Stimulated activated CD8-positive, alpha-beta memory T cell treated with anti-CD3 and anti-CD28 coated beads, Interleukin-12 subunit alpha, Interleukin-12 subunit beta, amount 100 ng/mL, for 24 hours (primary cell): ENCODE data around the gene MGAT4C.
"Not testable (repeated sequence)": the region's sequence is repeated elsewhere in the genome, so short reads cannot be mapped to it uniquely, and the experiment has no call there.

Experiments
- DNase-seq: peaks from one replicate; pipeline ENCODE4 v3.0.0-alpha.2; 2020; ENCODE audit errors: extremely low read depth

The MGAT4C gene

DNA sequence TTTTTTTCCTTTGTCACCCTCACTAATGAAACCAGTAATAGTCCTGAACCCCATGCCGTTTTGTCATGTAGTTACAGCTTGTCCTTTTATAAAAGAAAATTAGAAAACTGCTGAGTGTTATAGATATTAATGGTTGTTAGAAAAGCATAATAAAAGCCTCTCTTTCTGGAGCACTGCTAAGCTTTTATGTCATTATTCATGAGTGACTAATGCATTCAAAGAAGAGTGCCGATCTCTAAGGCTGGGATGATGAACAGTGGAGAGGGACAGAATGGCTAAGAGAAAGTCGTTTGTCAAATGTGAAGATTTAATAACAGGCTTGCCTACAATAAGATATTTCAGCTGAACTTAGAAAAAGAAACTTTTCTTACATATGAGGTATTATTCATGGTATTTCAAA, 121.6 kb downstream of the MGAT4C start:
- DNase-seq: no peak

DNA sequence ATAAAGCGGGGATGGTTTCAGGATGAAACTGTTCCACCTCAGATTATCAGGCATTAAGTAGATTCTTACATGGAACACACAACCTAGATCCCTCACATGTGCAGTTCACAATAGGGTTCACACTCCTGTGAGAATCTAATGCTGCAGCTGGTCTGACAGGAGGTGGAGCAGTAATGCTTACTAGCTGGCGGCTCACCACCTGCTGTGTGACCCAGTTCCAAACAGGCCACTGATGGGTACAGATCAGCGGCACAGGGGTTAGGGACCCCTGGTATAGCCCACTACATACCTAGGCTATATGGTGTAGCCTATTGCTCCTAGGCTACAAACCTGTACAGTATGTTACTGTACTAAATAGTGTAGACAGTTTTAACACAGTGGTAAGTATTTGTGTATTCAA, 129.3 kb downstream of the MGAT4C start:
- not testable (repeated sequence) for DNase-seq

DNA sequence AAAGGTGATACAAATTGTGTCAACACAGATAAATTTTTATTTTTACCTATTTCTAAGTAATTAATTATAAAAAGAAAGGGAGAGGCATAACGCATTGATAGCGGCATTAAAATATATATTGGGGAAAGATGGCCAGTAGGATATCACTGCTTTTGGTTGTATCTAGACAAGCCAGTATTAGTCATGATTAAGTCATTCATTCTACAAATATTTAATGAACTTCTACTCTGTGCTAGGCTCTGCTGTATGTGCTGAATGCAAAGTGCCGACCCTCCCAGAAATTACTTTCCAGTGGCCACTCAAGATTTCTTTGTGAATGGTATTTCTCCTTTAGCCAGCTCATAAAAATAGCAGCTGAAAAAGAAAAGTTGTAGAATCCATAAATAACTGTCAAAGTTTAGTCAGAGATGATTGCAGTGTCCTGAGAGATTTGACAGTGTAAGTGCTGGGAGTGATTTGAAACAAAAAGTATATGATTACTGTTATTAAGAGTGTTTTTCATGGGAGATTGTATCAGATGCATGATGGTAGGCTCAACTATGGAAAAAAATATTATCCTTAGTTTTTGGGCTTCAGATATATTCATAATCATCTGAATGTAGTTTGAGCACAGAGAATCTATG, 133.2 kb downstream of the MGAT4C start:
- DNase-seq: no peak

GRCh38 chr12:86118161-86118560, 138.0 kb downstream of the MGAT4C start:
- DNase-seq: no peak

GRCh38 chr12:86117711-86118110, 138.5 kb downstream of the MGAT4C start:
- DNase-seq: no peak

GRCh38 chr12:86104087-86104486, 152.1 kb downstream of the MGAT4C start:
- DNase-seq: no peak

GRCh38 chr12:86097161-86097560, 159.0 kb downstream of the MGAT4C start:
- no peak for DNase-seq

GRCh38 chr12:86091681-86092080, 164.5 kb downstream of the MGAT4C start:
- no peak for DNase-seq

- no peak for DNase-seq
Observed at GRCh38 chr12:86081843-86082242, 174.3 kb downstream of the MGAT4C start.

DNA sequence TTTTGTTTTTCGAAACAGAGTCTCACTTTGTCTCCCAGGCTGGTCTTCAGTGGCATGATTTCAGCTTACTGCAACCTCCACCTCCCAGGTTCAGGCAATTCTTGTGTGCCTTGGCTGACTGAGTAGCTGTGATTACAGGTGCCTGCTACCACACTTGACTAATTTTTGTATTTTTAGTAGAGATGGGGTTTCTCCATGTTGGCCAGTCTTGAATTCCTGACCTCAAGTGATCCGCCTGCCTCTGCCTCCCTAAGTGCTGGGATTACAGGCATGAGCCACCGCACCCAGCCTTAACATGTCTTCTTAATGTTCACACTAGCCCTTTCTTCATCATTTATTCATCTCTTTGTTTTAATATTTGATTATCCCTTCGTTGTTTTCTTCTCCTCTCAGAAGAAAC, 197.1 kb downstream of the MGAT4C start:
- not testable (repeated sequence) for DNase-seq

DNA sequence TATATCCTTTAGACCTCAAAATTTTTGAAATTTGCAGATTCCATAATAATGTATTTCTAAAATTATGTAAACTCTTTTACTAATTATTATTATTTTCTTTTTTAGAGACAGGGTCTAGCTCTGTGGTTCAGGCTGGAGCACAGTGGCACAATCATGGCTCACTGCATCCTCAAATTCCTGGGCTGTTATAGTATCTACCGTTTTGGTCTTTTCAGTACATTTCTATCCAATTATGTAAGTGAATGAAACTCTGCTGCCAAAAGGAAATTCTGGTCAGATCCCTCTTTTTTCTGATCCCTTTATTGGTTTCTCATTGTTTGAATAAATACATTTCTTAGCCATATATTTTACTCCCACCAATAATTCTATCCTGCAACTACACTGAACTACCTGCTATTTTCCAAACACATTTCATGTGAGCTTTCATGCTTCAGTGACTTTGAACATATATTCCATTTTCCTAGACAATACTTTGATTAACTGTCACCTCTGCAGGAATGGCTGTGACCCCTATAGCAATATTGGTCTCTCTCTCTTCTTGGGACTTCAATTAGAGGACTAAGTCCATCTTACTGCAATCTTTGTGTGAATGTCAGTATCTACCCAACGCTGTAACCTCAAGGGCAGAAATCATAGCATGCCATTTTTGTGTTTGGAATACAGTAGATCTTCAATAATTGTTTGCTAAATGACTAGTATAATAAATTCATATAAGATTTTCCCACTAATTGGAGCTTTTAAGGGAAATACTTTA, 198.9 kb downstream of the MGAT4C start:
- DNase-seq: no peak

DNA sequence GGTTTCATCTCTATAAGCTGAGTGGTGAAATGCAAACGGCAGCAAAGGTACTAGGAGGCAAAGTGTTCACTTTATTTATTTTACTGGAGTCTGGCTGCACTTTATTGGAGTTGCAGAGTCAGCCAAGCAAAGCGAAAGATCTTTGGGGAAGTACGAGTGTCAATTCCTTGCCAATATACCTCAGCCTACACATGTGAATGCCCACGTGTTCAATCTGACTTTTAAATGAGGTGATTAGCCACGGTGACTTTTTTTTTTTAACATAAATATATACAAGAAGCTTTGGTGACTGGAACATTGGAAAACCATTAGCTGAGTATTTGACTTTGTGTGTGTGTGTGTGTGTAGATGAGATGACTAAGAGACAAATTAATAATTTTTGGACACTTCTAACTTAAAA, 203.3 kb downstream of the MGAT4C start:
- DNase-seq: no peak

GRCh38 chr12:86050010-86050409, 206.2 kb downstream of the MGAT4C start:
- no peak for DNase-seq

GRCh38 chr12:86044396-86044795, 211.8 kb downstream of the MGAT4C start:
- DNase-seq: no peak

GRCh38 chr12:86042062-86042461, 214.1 kb downstream of the MGAT4C start:
- DNase-seq: no peak

DNA sequence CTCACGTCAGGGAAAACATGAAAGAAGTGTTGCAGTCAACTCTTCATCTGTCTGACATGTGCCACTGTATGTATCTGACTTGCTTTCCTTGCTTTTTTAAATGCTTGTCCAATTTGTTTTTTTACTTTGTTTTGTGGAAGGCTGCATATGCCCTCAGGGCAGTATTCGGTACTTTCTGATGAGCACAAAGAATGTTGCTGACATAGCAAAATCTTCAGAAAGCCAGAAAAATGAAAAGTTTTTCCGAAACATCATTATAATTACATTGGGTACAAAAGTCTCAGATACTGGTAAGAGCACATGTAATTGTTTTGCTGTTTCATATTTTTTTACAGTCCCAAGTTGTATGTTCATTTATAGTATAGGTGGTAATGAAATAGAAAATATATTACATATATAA, 237.8 kb downstream of the MGAT4C start:
- no peak for DNase-seq

DNA sequence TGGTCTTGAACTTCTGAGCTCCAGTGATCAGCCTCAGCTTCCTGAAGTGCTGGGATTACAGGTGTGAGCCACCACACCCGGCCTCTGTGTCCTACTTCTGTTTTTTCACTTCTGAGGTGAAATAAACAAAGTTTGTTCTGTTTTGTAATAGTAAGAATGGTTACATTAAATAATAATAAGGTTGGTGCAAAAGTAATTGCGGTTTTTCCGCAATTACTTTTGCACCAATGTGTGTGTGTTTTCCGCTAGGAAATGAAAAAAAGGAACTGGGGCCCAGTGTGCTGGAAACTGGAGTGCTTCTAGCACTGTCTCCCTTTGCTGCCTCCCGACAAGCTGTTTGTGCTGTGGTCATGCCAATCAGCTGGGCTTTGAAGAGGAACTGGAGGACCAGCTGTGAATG, 241.2 kb downstream of the MGAT4C start:
- DNase-seq: no peak

DNA sequence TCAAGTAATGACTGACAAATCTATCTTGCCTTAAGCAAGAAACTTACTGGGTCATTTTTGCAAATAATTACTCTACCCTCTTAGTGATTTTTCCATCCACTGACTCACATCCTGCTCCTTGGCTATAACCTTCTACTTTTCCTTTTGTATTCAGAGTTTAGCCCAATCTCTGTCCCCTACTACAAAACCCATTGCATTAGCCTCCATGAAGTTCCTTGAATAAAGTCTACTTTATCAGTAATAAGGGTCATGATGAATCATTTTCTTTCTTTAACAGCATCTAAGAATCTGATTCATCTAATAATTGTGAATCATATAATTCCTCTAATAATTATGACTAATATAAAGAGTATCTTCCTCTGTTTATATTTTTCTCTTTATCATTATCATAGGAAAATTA, 249.5 kb downstream of the MGAT4C start:
- no peak for DNase-seq

DNA sequence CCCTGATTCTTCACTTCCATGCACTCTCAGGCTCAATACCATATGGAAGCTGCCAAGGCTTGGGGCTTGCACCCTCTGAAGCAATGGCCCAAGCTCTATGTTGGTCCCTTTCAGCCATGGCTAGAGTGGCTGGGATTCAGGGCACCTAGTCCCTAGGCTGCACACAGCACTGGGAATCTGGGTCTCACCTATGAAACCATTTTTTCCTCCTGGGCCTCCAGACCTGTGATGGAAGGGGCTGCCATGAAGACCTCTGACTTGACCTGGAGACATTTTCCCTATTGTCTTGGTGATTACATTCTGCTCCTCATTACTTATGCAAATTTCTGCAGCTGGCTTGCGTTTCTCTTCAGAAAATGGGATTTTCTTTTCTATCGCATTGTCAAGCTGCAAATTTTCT, 258.1 kb downstream of the MGAT4C start:
- DNase-seq: no peak

DNA sequence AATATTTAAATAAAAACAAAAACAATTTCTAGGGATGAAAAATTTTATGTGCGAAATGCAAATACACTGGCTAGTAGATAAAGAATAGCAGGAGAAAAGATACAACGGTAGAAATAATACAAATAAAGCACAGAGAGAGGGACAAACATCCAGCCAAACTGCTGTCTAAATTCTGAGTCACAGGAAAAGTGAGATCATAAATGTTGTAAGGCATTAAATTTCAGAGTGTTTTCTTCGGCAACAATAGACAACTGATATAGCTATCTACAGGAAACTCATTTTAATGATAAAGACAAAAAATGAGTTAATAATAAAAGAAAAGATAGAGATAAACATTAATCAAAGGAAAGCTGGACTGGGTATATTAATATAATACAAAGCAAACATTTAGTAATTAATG, 259.9 kb downstream of the MGAT4C start:
- DNase-seq: no peak

- no peak for DNase-seq
Observed at GRCh38 chr12:85993746-85994145, 262.4 kb downstream of the MGAT4C start.

- DNase-seq: no peak
Observed at GRCh38 chr12:85985996-85986395, 270.2 kb downstream of the MGAT4C start.

DNA sequence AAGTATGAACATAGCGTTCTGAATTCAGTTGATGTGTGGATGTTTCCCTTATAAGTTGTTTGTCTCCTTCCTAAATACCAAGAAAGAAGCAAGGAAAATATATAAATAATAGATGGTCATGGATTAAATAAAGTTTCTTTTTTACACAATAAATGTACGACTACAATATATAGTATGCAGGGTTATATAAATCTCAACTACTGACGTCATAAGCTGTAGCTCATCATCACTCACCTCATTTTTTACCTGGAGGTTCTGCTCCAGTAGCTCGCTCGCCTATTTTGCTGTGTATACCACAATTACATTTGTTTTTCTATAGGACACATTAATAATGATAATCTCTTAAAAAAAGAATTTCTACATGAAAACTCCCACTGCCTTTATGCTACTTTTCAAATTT, 272.6 kb downstream of the MGAT4C start:
- DNase-seq: no peak

DNA sequence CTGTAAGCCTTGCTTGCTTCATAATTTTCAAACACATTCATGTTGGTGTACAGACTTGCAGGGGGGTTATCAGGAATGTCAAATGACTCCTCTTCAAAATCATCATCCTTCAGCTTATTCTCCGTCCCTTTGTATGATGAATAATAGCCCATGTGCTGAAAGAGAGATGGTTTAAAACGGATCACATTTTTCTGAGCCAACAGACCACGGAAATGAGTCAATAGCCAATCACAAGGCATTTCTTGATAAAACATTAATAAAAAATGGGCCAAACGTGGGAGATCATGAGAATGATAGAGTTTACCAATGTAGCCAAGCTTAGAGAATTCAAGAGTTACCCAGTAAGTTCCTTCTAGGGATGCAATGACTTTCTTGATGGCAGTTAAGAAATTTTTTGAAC, 276.6 kb downstream of the MGAT4C start:
- no peak for DNase-seq
